Measurements from ENCODE around the gene INPP5J.
"Not testable (repeated sequence)": the region's sequence is repeated elsewhere in the genome, so short reads cannot be mapped to it uniquely, and the experiment has no call there.

INPP5J gene

DNA sequence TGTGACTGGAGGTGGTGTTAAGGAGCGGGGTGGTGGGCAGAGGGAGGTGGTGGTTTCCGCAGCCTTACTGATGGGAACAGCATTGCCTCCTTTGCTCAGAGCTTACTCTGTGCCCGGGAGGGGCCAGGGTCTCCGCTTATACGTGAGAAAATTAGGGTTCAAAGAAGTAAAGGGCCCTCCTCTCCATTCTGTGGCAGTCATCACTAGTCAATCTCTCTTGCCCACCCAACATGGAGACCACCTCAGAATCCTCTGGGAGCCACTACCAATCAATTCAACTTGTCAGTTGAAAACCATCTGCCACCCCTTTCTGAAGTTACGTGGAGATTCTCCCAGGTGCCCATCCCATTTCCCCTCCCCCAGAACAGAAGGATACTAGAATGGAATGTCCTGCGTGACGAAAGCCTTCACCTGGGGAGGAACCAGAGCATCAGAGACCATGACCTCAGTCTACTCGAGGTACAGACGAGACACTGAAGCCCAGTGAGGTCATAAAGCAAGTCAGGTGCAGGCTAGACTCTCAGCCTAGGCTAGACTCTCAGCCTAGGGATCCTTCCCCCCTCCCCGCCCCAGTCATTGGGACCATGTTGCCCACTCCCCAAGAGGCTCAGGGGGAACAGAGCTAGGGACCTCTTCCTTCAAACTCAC is 17.4 kb upstream of the INPP5J start:
- Histone ChIP-seq H3K4me3 (ENCODE audit: low read depth in 1 of 2, low read length in 2 of 2) (peak overlapping the region; percentile 78 to 82), H3K27ac (ENCODE audit: low read length) (peak overlapping the region; percentile 95), H3K9me3 (ENCODE audit: control insufficient read depth in 1 of 2, low read length in 2 of 2) (no peaks in the 10 kb centered on the region), H3K27me3 (ENCODE audit: low read depth, low read length) (no peaks in the 10 kb centered on the region), H3K4me1 (ENCODE audit: control insufficient read depth in 1 of 2, insufficient read depth in 2 of 2, low read length in 2 of 2) (peaks cover 16 to 52% of the 10 kb centered on the region in 2 donors), H3K36me3 (ENCODE audit: control insufficient read depth in 1 of 2, insufficient read depth in 2 of 2, low read length in 2 of 2) (peaks cover 11 to 22% of the 10 kb centered on the region in 2 donors)

DNA sequence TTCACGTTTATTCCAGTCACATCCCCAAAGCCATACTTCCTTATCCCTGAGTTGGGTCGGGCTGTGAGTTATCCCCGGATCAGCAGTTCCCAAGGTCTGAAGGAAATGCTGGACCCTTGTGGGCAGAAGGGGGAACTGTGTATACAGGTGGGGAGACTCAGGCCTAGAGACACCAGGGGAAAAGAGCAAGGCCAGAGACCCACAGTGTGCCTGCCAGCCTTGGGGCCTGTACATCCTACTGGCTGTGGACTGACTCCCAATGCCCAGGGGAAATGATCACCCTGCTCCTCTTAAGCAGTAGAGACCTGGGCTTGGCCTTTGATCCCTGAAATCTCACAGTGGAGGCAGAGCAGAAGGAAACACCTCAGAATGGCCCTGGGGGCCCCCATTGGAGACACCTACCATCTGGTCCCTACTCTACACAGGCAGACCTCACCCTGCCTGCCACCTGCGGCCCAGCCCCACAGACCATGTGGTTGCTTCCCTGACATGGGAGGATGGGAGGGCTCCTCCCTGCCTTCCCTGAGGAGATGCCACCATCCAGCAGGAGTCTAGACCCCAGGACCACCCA is 16.7 kb upstream of the INPP5J start:
- peak overlapping the region; percentile 95 for H3K27ac ChIP-seq (ENCODE audit: low read length)
- H3K36me3 ChIP-seq (ENCODE audit: control insufficient read depth in 1 of 2, insufficient read depth in 2 of 2, low read length in 2 of 2): peaks cover 7 to 17% of the 10 kb centered on the region in 2 donors
- peak overlapping the region; percentile 78 to 82 for H3K4me3 ChIP-seq (ENCODE audit: low read depth in 1 of 2, low read length in 2 of 2)
- H3K9me3 ChIP-seq (ENCODE audit: control insufficient read depth in 1 of 2, low read length in 2 of 2): no peaks in the 10 kb centered on the region
- H3K4me1 ChIP-seq (ENCODE audit: control insufficient read depth in 1 of 2, insufficient read depth in 2 of 2, low read length in 2 of 2): peaks cover 16 to 46% of the 10 kb centered on the region in 2 donors
- H3K27me3 ChIP-seq (ENCODE audit: low read depth, low read length): no peaks in the 10 kb centered on the region

DNA sequence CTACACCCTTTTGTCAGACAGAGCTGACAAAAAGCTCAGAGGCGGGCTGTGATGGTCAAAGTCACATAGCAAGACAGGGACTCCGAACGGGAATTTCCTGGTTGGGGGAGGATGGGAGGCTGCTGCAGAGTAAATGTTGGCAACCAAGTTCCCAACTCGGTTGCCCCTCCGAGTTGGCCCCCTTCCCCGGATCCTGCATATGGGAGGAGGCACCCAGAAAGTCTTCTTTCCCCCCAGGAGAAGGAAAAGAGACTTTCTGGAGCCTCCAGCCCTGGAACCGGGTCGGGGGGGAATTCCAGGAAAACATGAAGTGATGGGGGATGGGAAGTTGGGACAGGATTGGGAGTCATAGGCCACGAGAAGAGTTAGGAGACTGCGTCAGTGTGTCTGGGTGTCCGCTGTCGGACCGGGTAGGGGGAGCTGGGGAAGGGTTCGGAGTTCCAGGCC is 16.0 kb upstream of the INPP5J start:
- Histone ChIP-seq H3K36me3 (ENCODE audit: control insufficient read depth in 1 of 2, insufficient read depth in 2 of 2, low read length in 2 of 2) (peaks cover 5 to 14% of the 10 kb centered on the region in 2 donors), H3K27me3 (ENCODE audit: low read depth, low read length) (no peaks in the 10 kb centered on the region), H3K4me1 (ENCODE audit: control insufficient read depth in 1 of 2, insufficient read depth in 2 of 2, low read length in 2 of 2) (peaks cover 16 to 40% of the 10 kb centered on the region in 2 donors), H3K9me3 (ENCODE audit: control insufficient read depth in 1 of 2, low read length in 2 of 2) (no peaks in the 10 kb centered on the region), H3K4me3 (ENCODE audit: low read depth in 1 of 2, low read length in 2 of 2) (peak overlapping the region; percentile 78 to 82), H3K27ac (ENCODE audit: low read length) (peak overlapping the region; percentile 95)

DNA sequence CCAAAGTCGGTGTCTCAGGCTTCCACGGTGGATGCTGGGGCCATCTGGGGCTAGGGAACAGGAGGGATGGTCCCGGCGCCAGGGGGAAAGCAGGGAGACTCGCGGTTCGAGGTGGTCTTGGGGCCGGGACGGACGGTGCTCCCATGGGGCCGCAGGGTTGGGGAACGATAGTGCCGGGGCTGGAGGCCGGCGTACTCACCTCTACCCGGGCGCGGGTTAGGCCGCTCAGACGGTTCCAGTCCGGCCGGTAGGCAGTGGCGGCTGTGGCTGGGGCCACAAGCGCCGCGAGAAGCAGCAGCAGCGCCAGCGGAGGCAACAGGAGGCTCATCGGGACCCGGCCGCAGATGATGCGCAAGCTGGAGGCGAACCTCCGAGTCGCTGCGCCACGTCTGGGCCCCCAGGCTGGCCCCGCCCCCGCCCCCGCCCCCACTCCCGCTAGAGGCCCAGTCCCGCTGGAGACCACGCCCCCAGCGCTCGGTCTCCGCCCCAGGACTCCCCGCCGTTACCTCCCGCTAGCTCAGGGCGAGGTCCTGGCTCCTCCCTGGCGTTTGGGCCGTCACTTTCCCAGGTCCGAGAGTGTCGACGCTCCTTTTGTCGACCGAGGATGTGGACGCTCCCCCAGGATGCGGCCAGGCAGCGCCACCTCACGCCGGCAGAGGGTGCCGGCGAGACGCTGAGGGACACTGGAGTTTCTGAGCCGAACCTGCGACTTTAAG is 15.4 kb upstream of the INPP5J start, which contains the start of gene SELENOM:
Gene SELENOM (minus strand): TSS at position 391 of the 716 bp plus-strand sequence. CDS start 63 bp downstream, at position 328.
- Histone ChIP-seq H3K4me3 (ENCODE audit: low read depth in 1 of 2, low read length in 2 of 2) (peak within 1 kb of the TSS; percentile 78 to 82), H3K9me3 (ENCODE audit: control insufficient read depth in 1 of 2, low read length in 2 of 2) (no peaks in the 10 kb centered on the region), H3K36me3 (ENCODE audit: control insufficient read depth in 1 of 2, insufficient read depth in 2 of 2, low read length in 2 of 2) (peaks cover 5 to 14% of the 10 kb centered on the region in 2 donors), H3K27ac (ENCODE audit: low read length) (peak within 1 kb of the TSS; percentile 95), H3K4me1 (ENCODE audit: control insufficient read depth in 1 of 2, insufficient read depth in 2 of 2, low read length in 2 of 2) (peaks cover 16 to 34% of the 10 kb centered on the region in 2 donors), H3K27me3 (ENCODE audit: low read depth, low read length) (no peaks in the 10 kb centered on the region)

DNA sequence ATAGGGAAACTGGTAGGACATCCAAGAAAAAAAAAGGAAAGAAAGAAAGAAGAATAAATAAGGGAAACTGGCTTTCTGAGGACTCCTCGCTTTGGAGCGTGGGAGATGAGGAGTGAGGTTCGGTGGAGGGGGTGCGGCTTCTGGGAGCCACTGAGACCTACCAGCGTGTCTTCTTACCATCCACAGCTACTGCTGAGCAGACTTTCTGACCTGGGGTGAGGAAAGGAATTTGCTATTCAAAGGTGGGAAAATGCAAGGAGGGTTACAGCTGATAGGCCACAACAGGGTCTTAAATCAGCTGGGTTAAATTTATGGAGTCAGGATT is 14.9 kb upstream of the INPP5J start:
- Histone ChIP-seq H3K27ac (ENCODE audit: low read length) (no peak overlapping the region), H3K27me3 (ENCODE audit: low read depth, low read length) (no peaks in the 10 kb centered on the region), H3K4me3 (ENCODE audit: low read depth in 1 of 2, low read length in 2 of 2) (peak overlapping the region; percentile 65 to 82), H3K4me1 (ENCODE audit: control insufficient read depth in 1 of 2, insufficient read depth in 2 of 2, low read length in 2 of 2) (peaks cover 13 to 33% of the 10 kb centered on the region in 2 donors), H3K9me3 (ENCODE audit: control insufficient read depth in 1 of 2, low read length in 2 of 2) (no peaks in the 10 kb centered on the region), H3K36me3 (ENCODE audit: control insufficient read depth in 1 of 2, insufficient read depth in 2 of 2, low read length in 2 of 2) (peaks cover 3 to 14% of the 10 kb centered on the region in 2 donors)

DNA sequence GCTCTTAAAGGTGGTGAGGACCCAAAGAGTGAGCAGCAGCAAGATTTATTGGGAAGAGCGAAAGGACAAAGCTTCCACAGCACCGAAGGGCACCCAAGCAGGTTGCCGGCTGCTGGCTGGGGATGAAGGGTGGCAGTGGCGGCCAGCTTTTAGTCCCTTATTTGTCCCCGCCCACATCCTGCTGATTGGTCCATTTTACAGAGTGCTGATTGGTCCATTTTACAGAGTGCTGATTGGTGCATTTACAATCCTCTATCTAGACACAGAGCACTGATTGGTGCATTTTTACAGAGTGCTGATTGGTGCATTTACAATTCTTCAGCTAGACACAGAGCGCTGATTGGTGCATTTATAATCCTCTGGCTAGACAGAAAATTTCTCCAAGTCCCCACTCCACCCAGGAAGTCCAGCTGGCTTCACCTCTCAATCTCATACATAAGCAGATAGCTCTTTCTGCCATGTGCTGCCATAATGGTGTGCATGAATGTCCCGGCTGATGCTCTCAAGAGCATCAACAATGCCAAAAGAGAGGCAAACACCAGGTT is 10.1 kb upstream of the INPP5J start:
- not testable (repeated sequence) for H3K4me1 ChIP-seq (ENCODE audit: control insufficient read depth in 1 of 2, insufficient read depth in 2 of 2, low read length in 2 of 2); H3K27ac ChIP-seq (ENCODE audit: low read length); H3K27me3 ChIP-seq (ENCODE audit: low read depth, low read length); H3K36me3 ChIP-seq (ENCODE audit: control insufficient read depth in 1 of 2, insufficient read depth in 2 of 2, low read length in 2 of 2); H3K9me3 ChIP-seq (ENCODE audit: control insufficient read depth in 1 of 2, low read length in 2 of 2); H3K4me3 ChIP-seq (ENCODE audit: low read depth in 1 of 2, low read length in 2 of 2)

DNA sequence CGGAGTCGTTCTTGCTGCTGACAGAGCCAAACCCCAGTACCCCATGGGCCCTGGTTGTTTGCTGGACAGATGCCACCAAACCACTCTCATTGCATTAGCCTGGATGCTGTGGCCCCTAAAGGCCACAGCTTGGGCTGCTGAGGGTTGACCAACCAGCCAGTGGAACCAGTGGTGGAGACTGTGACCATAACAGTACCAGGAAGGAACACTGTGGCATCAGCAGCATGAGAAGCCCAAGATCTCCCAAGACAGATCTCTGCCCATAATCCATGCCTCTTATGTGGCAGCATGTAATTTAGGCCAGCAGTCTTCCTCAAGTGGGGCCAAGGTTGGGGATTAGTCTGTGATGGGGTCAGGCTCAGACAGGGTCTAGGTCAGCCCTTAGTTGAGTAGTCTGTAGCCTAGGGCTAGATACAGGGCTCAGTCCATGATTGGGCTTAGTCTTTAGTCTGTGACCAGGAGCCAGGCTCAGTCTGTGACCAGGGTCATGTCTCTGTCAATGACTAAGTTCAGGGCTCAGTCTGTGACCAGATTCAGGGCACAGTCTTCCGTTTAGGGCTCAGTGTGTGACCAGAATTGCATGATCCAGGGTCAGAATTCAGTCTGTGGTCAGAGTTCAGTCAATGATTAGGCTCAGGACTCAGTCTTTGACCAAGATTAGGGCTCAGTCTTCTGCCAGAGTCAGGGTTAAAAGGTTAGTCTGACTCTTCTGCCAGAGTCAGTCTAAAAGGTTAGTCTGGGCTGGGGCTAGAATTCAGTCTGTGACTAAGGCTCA is 4.5 kb upstream of the INPP5J start:
- Histone ChIP-seq H3K27me3 (ENCODE audit: low read depth, low read length) (no peaks in the 10 kb centered on the region), H3K4me3 (ENCODE audit: low read depth in 1 of 2, low read length in 2 of 2) (no peak overlapping the region), H3K9me3 (ENCODE audit: control insufficient read depth in 1 of 2, low read length in 2 of 2) (no peaks in the 10 kb centered on the region), H3K4me1 (ENCODE audit: control insufficient read depth in 1 of 2, insufficient read depth in 2 of 2, low read length in 2 of 2) (peaks cover 0 to 11% of the 10 kb centered on the region in 2 donors), H3K36me3 (ENCODE audit: control insufficient read depth in 1 of 2, insufficient read depth in 2 of 2, low read length in 2 of 2) (no peaks in the 10 kb centered on the region), H3K27ac (ENCODE audit: low read length) (no peak overlapping the region)

DNA sequence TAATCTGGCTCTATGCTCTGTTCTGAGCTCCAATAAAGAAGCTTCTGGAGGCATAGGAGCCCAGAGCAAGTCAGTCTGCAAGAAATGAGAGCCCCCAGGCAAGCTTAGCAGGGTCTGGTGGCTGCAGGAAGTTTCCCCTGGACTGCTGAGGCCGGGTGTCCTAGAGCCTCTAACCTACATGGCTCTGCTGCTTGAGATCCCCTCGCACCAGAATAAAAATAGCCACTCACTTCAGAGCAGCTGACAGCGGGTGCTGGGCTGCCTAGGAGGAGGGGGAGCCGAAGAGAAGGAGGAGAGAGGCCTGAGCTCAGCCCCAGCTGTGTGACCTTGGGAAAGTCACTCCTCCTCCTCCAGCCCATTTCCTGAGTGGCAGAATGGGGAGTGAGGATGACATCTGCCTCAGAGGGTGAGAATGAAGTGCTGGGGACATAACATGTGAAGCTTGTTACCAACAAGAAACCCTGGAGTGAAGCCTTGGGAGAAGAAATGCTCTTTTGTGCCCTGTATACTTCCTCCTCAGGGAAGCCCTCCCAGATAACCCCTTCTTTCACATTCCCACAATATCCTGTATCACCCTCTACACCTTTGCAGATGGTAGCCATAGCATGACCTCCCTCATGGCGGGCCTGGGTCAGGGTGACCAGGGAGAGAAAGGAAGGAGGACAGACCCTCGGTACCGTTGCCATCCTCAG is 3.6 kb upstream of the INPP5J start:
- Histone ChIP-seq H3K27ac (ENCODE audit: low read length) (no peak overlapping the region), H3K36me3 (ENCODE audit: control insufficient read depth in 1 of 2, insufficient read depth in 2 of 2, low read length in 2 of 2) (no peaks in the 10 kb centered on the region), H3K4me3 (ENCODE audit: low read depth in 1 of 2, low read length in 2 of 2) (no peak overlapping the region), H3K27me3 (ENCODE audit: low read depth, low read length) (no peaks in the 10 kb centered on the region), H3K4me1 (ENCODE audit: control insufficient read depth in 1 of 2, insufficient read depth in 2 of 2, low read length in 2 of 2) (peaks cover 0 to 13% of the 10 kb centered on the region in 2 donors), H3K9me3 (ENCODE audit: control insufficient read depth in 1 of 2, low read length in 2 of 2) (no peaks in the 10 kb centered on the region)

DNA sequence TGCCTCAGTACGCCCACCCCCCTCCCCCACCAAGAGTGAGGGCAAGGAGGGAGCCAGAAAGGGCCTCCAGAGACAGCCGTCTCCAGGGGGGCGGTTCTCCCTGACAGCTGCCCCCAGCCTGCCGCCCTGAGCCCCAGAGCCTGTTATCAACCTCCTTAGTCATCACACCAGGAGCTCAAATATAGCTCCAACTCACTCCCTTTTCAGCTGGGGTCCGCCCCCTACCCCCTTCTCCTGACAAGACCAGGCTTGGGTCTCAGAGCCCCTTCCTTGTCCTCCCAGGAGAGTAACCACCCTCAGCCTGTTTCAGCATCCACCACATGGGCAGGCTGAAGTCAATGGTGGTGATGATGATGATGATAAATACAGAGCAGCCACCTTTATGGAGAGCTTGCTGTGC is 2.5 kb upstream of the INPP5J start:
- peaks cover 0 to 13% of the 10 kb centered on the region in 2 donors for H3K4me1 ChIP-seq (ENCODE audit: control insufficient read depth in 1 of 2, insufficient read depth in 2 of 2, low read length in 2 of 2)
- H3K9me3 ChIP-seq (ENCODE audit: control insufficient read depth in 1 of 2, low read length in 2 of 2): no peaks in the 10 kb centered on the region
- no peak overlapping the region for H3K4me3 ChIP-seq (ENCODE audit: low read depth in 1 of 2, low read length in 2 of 2)
- no peaks in the 10 kb centered on the region for H3K27me3 ChIP-seq (ENCODE audit: low read depth, low read length)
- H3K36me3 ChIP-seq (ENCODE audit: control insufficient read depth in 1 of 2, insufficient read depth in 2 of 2, low read length in 2 of 2): no peaks in the 10 kb centered on the region
- no peak overlapping the region for H3K27ac ChIP-seq (ENCODE audit: low read length)

DNA sequence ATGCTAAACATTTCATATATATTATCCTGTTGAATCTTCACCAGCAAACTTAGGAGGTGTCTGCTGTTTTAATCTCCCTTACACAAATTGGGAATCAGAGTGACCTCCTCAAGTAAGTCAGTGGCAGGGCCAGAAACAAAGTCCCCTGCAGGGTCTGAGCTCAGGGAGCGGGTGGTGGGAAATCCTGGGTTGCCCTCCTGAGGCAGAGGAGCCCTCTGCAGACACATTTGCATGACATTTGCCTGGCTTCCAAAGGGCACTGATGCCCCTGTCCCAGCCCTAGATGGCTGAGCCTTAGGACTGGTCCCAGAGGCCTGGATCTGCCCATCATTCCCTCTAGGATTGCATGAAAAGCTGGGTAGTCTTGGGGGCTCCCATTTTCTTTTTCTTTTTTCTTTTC is 2.1 kb upstream of the INPP5J start:
- Histone ChIP-seq H3K9me3 (ENCODE audit: control insufficient read depth in 1 of 2, low read length in 2 of 2) (no peaks in the 10 kb centered on the region), H3K36me3 (ENCODE audit: control insufficient read depth in 1 of 2, insufficient read depth in 2 of 2, low read length in 2 of 2) (no peaks in the 10 kb centered on the region), H3K27me3 (ENCODE audit: low read depth, low read length) (no peaks in the 10 kb centered on the region), H3K4me3 (ENCODE audit: low read depth in 1 of 2, low read length in 2 of 2) (no peak overlapping the region), H3K27ac (ENCODE audit: low read length) (no peak overlapping the region), H3K4me1 (ENCODE audit: control insufficient read depth in 1 of 2, insufficient read depth in 2 of 2, low read length in 2 of 2) (peaks cover 0 to 13% of the 10 kb centered on the region in 2 donors)
